Activated T-cell treated with anti-CD3 and anti-CD28 coated beads, Interleukin-2, amount 50 U/mL, for 4 hours (primary cell): Measurements from ENCODE around the gene SMDT1. TPM values are rescaled to one million over a fixed set of nuclear protein-coding genes. Genes with fewer than 3 reads are reported as not detected.
A peak's percentile ranks its signal among the peaks of the same experiment; 100 is the strongest.

Experiments used
- ATAC-seq, 2 donors: fragments of 200-7000 bp; cut with Tn5 transposase; one replicate each; pipeline ENCODE4 v1.10.0; 2021
- DNase-seq: peaks from one replicate; pipeline ENCODE4 v3.0.0-alpha.2; 2020
- H3K27me3 Mint-ChIP-seq: one replicate; pipeline ENCODE4 v1.8.0; 2021; ENCODE audit warnings: low read depth, mixed read lengths
- H3K36me3 Mint-ChIP-seq: one replicate; pipeline ENCODE4 v1.8.0; 2022; ENCODE audit warnings: mixed read lengths; ENCODE audit not compliant: insufficient read depth
- H3K4me1 Mint-ChIP-seq: one replicate; pipeline ENCODE4 v1.8.0; 2021; ENCODE audit warnings: low read depth, mixed read lengths
- H3K4me3 Mint-ChIP-seq: one replicate; pipeline ENCODE4 v1.8.0; 2021; ENCODE audit warnings: mild to moderate bottlenecking, moderate library complexity, mixed read lengths
- H3K9me3 Mint-ChIP-seq: one replicate; pipeline ENCODE4 v1.8.0; 2021; ENCODE audit warnings: mixed read lengths
- total RNA-seq, 3 donors: library from RNA; stranded (reverse); gene quantifications; one replicate each; pipeline ENCODE4 v1.2.1, GENCODE V29; 2021

The SMDT1 gene
- 10 to 100 TPM; 84.0 to 88.2 (median 86.6) TPM for total RNA-seq

DNA sequence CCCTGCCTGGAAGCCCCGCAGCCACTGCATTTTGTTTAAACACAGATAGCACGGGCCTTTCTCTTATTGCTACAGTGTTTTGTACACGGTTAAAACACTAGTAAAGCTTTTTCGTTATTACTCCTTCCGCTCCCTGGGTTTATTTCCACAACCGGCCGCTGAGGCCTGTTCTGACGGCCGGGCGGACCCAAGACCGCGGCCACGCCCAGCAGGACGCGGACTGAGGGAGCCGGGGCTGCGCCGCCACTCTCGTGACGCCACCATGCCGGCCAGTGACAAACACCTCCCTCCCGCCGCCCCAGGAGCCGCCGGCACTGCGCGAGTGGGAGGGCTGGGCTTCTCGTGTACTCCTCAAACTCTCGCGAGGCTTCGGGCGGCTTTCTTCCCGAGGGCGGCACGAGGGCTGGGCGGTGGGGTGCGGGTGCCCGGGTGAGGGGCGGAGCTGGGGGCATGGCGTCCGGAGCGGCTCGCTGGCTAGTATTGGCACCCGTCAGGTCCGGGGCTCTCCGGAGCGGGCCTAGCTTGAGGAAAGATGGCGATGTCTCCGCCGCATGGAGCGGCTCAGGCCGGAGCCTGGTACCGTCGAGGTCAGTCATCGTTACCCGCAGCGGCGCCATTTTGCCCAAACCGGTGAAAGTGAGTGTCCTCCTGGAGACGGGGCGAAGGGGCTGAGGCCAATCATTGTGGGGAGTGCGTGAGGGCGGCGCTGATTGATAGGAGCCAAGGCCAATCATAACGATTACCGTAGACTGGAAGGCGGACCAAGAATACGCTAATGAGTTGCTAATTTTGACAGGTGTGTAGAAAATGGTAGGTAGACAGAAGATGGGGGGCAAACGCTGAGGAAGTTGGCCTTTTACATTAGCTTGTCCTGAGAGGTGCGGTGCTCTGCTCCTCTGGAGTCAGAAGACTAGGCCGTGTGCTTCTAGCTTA is at the start of gene SMDT1:
Gene SMDT1 (plus strand): TSS at position 382 of the 933 bp plus-strand sequence. CDS start 69 bp downstream, at position 451.
- Mint-ChIP-seq H3K27me3 (no peaks in the 10 kb centered on the region), H3K36me3 (peaks cover 14% of the 10 kb centered on the region)

DNA sequence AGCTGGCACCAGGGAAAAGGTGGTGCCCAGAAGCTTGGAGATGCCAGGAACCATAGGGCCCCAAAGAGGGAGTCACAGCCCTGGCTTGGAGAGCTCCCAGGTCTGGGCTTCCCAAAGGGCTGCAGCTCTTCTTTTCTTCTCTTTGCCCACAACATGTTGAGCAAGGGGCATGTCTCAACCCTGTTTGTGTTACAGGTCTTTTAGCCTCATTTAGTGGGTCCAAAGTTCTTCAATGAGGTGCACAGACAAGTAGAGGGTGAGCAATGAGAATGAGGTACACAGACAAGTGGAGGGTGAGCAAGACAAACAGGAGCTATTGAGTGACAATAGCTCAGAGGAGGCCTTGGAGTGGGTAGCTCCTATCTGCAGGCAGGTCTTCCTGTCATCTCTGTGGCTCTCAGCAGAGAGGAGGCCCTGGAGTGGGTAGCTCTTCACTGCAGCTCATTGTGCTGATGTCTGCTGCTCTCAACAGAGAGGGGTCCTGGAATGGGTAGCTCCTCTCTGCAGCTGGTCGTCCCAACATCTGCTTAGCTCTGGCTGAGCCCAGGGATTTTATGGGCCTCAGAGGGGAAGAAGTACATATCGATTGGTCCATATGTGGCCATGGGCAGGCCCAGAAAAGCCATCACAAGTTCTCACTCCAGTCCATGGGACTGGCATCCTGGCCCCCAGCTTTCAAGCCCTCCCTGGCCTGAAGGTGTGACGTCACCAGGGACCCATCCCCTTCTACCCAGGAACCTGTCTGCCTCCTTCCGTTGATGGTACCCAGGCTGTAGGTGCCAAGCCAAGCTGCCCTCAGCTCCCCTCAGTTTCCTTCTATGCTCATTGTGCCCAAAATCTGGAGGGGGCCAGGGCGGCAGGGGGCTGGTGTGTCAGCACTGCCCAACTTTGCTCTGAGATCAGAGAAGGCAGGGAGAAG is 46.0 kb upstream of the SMDT1 start:
- DNase-seq (no peak), ATAC-seq (no peak)
- no peaks in the 10 kb centered on the region for H3K27me3 Mint-ChIP-seq
- no peak overlapping the region for H3K4me3 Mint-ChIP-seq
- H3K9me3 Mint-ChIP-seq = peaks cover 13% of the 10 kb centered on the region
- peaks cover 19% of the 10 kb centered on the region for H3K4me1 Mint-ChIP-seq
- peaks cover 5% of the 10 kb centered on the region for H3K36me3 Mint-ChIP-seq

More for the DNA sequence above, at the start of gene SMDT1:
- Mint-ChIP-seq H3K4me3 (peak within 1 kb of the TSS; percentile 97), H3K4me1 (peaks cover 38% of the 10 kb centered on the region), H3K9me3 (no peaks in the 10 kb centered on the region)
- DNase-seq (peak; percentile 98), ATAC-seq (peak; percentile 93 to 94)

- no peaks in the 10 kb centered on the region for H3K27me3 Mint-ChIP-seq
- peaks cover 5% of the 10 kb centered on the region for H3K36me3 Mint-ChIP-seq
- DNase-seq (no peak), ATAC-seq (no peak)
- peaks cover 13% of the 10 kb centered on the region for H3K9me3 Mint-ChIP-seq
- peaks cover 17% of the 10 kb centered on the region for H3K4me1 Mint-ChIP-seq
- no peak overlapping the region for H3K4me3 Mint-ChIP-seq
Observed at GRCh38 chr22:42035256-42035655, 44.2 kb upstream of the SMDT1 start.

DNA sequence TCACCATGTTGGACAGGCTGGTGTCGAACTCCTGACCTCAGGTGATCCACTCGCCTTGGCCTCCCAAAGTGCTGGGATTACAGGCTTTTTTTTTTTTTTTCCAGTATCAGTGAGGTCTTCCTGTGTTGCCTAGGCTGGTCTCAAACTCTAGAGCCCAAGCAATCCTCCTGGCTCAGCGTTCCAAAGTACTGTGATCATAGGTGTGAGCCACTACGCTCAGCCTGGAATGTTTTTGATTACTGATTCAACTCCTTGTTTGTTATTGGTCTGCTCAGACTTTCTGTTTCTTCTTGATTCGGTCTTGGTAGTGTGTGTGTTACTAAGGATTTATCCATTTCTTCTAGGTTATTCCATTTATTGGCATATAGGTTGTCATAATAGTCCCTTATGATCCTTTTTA is 40.2 kb upstream of the SMDT1 start:
- peaks cover 16% of the 10 kb centered on the region for H3K9me3 Mint-ChIP-seq
- H3K27me3 Mint-ChIP-seq = no peaks in the 10 kb centered on the region
- H3K36me3 Mint-ChIP-seq = peaks cover 6% of the 10 kb centered on the region
- ATAC-seq (no peak), DNase-seq (no peak)
- no peak overlapping the region for H3K4me3 Mint-ChIP-seq
- no peaks in the 10 kb centered on the region for H3K4me1 Mint-ChIP-seq

DNA sequence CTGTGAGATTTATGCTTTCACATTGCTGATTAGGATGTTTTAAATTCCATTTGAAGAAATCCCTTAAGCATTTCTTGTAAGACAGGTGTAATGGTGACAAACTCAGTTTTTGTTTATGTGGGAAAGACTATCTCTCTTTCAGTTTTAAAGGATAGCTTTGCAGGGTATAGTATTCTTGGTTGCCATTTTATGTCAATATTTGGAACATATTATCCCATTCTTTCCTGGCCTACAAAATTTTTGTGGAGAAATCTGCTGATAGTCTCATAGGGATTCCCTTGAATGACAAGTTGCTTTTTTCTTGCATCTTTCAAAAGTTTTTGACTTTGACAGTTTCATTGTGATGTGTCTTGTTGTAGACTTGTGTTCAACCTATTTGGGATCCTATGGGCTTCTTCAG is 37.7 kb upstream of the SMDT1 start:
- ATAC-seq (no peak), DNase-seq (no peak)
- Mint-ChIP-seq H3K9me3 (peaks cover 13% of the 10 kb centered on the region), H3K4me3 (no peak overlapping the region), H3K27me3 (no peaks in the 10 kb centered on the region), H3K4me1 (no peaks in the 10 kb centered on the region), H3K36me3 (peaks cover 6% of the 10 kb centered on the region)

DNA sequence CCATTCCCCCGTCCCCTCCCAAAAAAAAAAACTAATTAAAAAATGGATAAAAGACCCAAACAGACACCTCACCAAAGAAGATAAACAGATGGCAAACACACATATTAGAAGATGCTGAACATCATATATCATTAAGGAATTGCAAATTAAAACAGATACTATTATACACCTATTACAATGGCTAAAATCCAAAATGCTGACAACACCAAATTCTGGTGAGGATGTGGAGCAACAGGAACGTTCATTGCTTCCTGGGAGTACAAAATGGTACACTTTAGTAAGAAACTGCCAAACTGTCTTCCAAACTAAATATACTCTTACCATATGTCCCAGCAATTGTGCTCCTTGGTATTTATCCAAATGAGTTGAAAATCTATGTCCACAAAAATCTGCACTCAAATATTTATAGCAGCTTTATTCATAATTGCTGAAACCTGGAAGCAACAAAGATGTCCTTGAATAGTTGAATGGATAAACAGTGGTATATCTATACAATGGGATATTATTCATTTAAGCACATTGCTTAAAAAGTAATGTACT is 28.8 kb upstream of the SMDT1 start:
- H3K36me3 Mint-ChIP-seq = no peaks in the 10 kb centered on the region

DNA sequence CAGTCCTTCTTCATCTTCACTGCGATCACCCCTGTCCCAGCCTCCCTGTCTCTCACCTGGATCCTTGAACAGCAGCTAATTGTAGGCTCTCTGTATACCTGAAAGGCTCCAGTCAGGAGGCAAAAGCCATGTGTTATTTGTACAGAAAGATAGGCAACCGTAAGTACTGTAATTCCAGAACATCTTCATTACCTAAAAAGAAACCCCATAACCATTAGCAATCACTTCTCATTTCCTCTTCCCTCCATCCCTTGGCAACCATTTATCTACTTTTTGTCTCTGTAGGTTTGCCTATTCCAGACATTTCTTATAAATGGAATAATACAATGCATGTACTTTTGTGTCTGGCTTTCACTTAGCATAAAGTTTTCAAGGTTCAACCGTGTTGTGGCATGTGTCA is 26.7 kb upstream of the SMDT1 start:
- no peak for DNase-seq
- H3K36me3 Mint-ChIP-seq = peaks cover 5% of the 10 kb centered on the region
- ATAC-seq = no peak
- peaks cover 14% of the 10 kb centered on the region for H3K9me3 Mint-ChIP-seq
- H3K4me3 Mint-ChIP-seq = no peak overlapping the region
- H3K27me3 Mint-ChIP-seq = no peaks in the 10 kb centered on the region
- H3K4me1 Mint-ChIP-seq = no peaks in the 10 kb centered on the region

More for the DNA sequence above, 28.8 kb upstream of the SMDT1 start:
- no peak for ATAC-seq
- Mint-ChIP-seq H3K4me1 (no peaks in the 10 kb centered on the region), H3K27me3 (no peaks in the 10 kb centered on the region), H3K9me3 (no peaks in the 10 kb centered on the region), H3K4me3 (no peak overlapping the region)
- DNase-seq = no peak

GRCh38 chr22:42056757-42057511 is 22.6 kb upstream of the SMDT1 start:
- Mint-ChIP-seq H3K4me3 (no peak overlapping the region), H3K4me1 (no peaks in the 10 kb centered on the region), H3K9me3 (peaks cover 18% of the 10 kb centered on the region), H3K36me3 (peaks cover 23% of the 10 kb centered on the region), H3K27me3 (no peaks in the 10 kb centered on the region)
- ATAC-seq = no peak
- no peak for DNase-seq

DNA sequence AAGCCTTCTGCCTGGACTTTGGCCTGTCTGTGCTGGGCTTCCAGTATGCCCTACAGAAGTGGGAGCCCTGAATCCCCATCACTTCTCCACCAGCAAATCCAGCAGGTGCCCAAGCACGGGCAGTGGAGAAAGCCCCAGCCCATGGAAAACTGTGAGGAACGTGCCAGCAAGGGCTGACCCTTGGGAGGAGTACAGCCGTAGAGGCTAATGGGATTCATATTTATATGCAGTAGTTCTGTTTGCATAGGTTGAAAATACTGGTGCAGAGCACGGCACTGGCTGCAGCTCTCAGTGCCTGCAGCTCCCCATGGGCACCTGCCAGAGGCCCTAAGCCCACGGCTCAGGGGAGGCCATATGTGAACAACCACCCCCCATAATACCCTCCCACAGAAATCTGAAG is 19.0 kb upstream of the SMDT1 start:
- no peak for ATAC-seq
- no peak for DNase-seq
- peaks cover 18% of the 10 kb centered on the region for H3K9me3 Mint-ChIP-seq
- H3K27me3 Mint-ChIP-seq = no peaks in the 10 kb centered on the region
- no peaks in the 10 kb centered on the region for H3K4me1 Mint-ChIP-seq
- peaks cover 40% of the 10 kb centered on the region for H3K36me3 Mint-ChIP-seq
- no peak overlapping the region for H3K4me3 Mint-ChIP-seq

DNA sequence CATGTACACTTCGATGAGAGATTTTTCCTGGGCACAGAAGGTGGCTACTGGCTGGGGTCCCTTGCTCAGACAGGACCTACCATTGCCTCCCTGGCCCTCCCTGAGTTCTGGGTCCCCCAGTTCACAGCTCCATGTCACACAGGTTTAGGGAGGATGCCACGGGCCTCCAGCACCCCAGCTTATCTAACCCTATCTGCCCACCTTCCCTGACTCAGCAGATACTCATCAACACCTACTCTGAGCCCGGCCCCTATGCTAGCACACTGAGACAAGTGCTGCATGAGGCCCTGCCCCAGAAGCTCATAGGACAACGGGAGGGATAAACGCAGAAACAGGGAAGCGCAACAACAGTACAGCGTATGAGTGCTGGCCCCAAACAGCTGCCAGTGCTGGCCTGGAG is 18.5 kb upstream of the SMDT1 start:
- peaks cover 18% of the 10 kb centered on the region for H3K9me3 Mint-ChIP-seq
- no peaks in the 10 kb centered on the region for H3K4me1 Mint-ChIP-seq
- no peaks in the 10 kb centered on the region for H3K27me3 Mint-ChIP-seq
- H3K36me3 Mint-ChIP-seq = peaks cover 40% of the 10 kb centered on the region
- DNase-seq = no peak
- ATAC-seq = no peak
- H3K4me3 Mint-ChIP-seq = no peak overlapping the region

DNA sequence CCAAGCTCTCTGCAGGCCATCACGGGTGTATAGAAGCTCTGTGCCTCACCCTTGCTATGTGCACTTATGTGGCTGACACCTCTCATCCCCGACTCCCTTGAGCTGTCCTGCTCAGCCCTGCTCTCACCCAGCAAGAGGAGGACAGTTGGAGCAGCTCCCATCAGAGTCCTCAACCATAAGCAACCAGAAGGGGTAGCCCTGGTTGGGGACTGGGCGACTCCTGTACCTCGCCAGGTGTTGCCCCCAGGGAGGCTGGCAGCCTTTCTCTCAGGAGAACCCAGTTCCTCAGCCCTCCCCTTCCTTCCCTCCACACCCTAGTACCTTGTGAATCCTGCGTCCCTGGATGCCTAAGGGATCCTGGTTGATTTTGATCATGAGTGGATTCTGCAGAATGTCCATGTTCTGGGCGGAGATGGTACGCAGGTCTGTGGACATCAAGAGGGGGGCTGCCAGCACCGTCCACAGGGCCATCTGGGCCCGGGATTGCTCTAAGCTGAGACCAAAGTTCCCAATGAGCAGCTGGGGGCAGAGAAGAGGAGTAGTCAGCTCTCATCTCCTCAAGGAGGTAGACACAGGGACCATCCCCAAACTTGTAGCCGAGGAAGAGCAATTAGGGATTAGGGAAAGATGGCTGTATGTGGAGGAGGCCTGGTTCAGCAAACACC is 16.9 kb upstream of the SMDT1 start:
- peaks cover 5% of the 10 kb centered on the region for H3K9me3 Mint-ChIP-seq
- no peaks in the 10 kb centered on the region for H3K27me3 Mint-ChIP-seq
- H3K4me1 Mint-ChIP-seq = no peaks in the 10 kb centered on the region
- no peak overlapping the region for H3K4me3 Mint-ChIP-seq
- DNase-seq (no peak), ATAC-seq (no peak)
- H3K36me3 Mint-ChIP-seq = peaks cover 40% of the 10 kb centered on the region

- H3K9me3 Mint-ChIP-seq = no peaks in the 10 kb centered on the region
- peaks cover 31% of the 10 kb centered on the region for H3K36me3 Mint-ChIP-seq
- ATAC-seq (no peak), DNase-seq (no peak)
- H3K4me1 Mint-ChIP-seq = peaks cover under 1% of the 10 kb centered on the region
- H3K4me3 Mint-ChIP-seq = no peak overlapping the region
- H3K27me3 Mint-ChIP-seq = no peaks in the 10 kb centered on the region
Observed at GRCh38 chr22:42064629-42065028, 14.9 kb upstream of the SMDT1 start.

DNA sequence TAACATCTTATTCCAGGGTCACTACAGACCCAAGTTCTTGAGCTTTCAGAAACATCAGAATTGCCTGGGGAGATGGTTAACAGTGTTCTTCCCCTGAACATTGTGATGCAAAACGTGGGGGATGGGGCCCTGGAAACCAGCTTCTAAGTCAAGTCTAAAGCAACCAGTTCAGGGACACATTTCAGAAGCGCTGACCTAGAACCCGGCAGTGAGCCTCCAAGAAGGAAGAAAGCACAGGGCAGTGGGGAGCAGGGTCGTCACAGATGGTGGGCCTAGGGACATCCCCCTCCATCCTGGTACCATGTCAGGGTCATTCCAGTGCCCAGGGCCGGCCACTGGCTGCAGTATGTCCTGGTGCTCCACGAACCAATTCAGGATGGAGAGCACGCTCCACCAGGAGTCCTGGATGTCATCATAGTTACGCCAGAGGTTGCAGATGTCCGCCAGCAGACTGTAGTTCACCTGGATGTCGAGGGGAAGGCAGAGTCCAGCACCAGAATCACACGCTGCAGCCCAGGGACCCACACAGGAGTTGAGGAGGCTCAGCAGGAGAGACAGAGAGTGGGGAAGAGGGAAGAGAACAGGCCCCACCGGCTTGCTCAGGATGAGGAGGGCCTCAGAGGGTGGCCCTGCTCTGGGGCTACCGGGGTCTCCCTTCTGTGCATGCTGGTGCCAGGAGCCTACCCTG is 13.9 kb upstream of the SMDT1 start:
- Mint-ChIP-seq H3K36me3 (peaks cover 26% of the 10 kb centered on the region), H3K27me3 (no peaks in the 10 kb centered on the region), H3K4me1 (peaks cover 8% of the 10 kb centered on the region), H3K4me3 (no peak overlapping the region), H3K9me3 (no peaks in the 10 kb centered on the region)
- no peak for ATAC-seq
- DNase-seq = no peak
